D721Med (cell line): ENCODE data around the gene EGFLAM.

Experiments used
- DNase-seq: peaks from one replicate; pipeline ENCODE4 v3.0.0; 2011; ENCODE audit warnings: low spot score; ENCODE audit not compliant: insufficient read length
- FAIRE-seq: peaks from 2 replicates; lab custom pipeline; 2011; peaks lifted over from hg19 to GRCh38; lab: Jason Lieb, UNC
- CTCF ChIP-seq: IDR thresholded peaks from 2 replicates; pipeline ENCODE4 v1.5.1; 2012; ENCODE audit warnings: mild to moderate bottlenecking, control low read depth; ENCODE audit not compliant: insufficient read depth; ENCODE audit errors: missing control alignments

EGFLAM gene

GRCh38 chr5:38478878-38479277 is 220.5 kb downstream of the EGFLAM start:
- TF ChIP-seq CTCF = no peak
- DNase-seq = no peak
- no peak for FAIRE-seq

GRCh38 chr5:38479315-38479904 is 221.1 kb downstream of the EGFLAM start:
- TF ChIP-seq CTCF = no peak
- FAIRE-seq = no peak
- DNase-seq = no peak

GRCh38 chr5:38483805-38484398 is 225.5 kb downstream of the EGFLAM start:
- TF ChIP-seq CTCF = no peak
- FAIRE-seq (no peak), DNase-seq (no peak)

GRCh38 chr5:38494175-38494574 is 235.8 kb downstream of the EGFLAM start:
- no peak for TF ChIP-seq CTCF
- DNase-seq (no peak), FAIRE-seq (no peak)

GRCh38 chr5:38494763-38495162 is 236.4 kb downstream of the EGFLAM start:
- TF ChIP-seq CTCF = no peak
- DNase-seq = no peak
- no peak for FAIRE-seq

GRCh38 chr5:38497946-38498345 is 239.6 kb downstream of the EGFLAM start:
- peak; percentile 19 for TF ChIP-seq CTCF
- FAIRE-seq (no peak), DNase-seq (no peak)

- TF ChIP-seq CTCF = no peak
- FAIRE-seq (no peak), DNase-seq (no peak)
Measured at GRCh38 chr5:38500573-38501260, 242.4 kb downstream of the EGFLAM start.
